ENCODE results near the gene CSNK1G1. TPM values are rescaled to one million over a fixed set of nuclear protein-coding genes. Genes with fewer than 3 reads are reported as not detected.

The CSNK1G1 gene
- total RNA-seq, 1 experiment from 2014 or later: 19.6 TPM

- DNase-seq: no peak
- Histone ChIP-seq H2AFZ (no peak overlapping the region), H4K20me1 (ENCODE audit: insufficient read depth) (no peaks in the 10 kb centered on the region), H3K36me3 (ENCODE audit: low read depth) (no peaks in the 10 kb centered on the region), H3K9me3 (ENCODE audit: insufficient read depth, low read depth) (no peaks in the 10 kb centered on the region), H3K4me3 (no peak overlapping the region), H3K9me2 (ENCODE audit: insufficient read depth) (no peaks in the 10 kb centered on the region), H3K27me3 (ENCODE audit: insufficient read depth, low read depth) (no peaks in the 10 kb centered on the region), H3K4me1 (replicated peaks; ENCODE audit: insufficient read depth) (no peaks in the 10 kb centered on the region; the same call in 1 of the 2 replicates), H3K4me2 (no peak overlapping the region), H3K79me2 (ENCODE audit: low read depth) (no peaks in the 10 kb centered on the region; the same call in 1 of the 2 replicates), H3F3A (ENCODE audit: insufficient read depth, low read depth) (no peaks in the 10 kb centered on the region), H3K27ac (no peak overlapping the region)
- no peak for TF ChIP-seq CTCF (conservative IDR thresholded peaks at IDR 0.05)
- TF ChIP-seq EZH2 (IDR thresholded peaks at IDR 0.05; ENCODE audit: low read depth): no peak
- no TSS peak for BruUV-seq (replicated peaks)
- POLR2A ChIA-PET (ENCODE audit: unreplicated experiment): no interaction called here
- intact Hi-C loops (cut with micrococcal nuclease; ENCODE audit: unreplicated experiment): no loop called here
- CTCF ChIA-PET: no interaction called here
Measured at GRCh38 chr15:64225804-64226203, 130.2 kb downstream of the CSNK1G1 start.

GRCh38 chr15:64224511-64224910 lies 131.5 kb downstream of the CSNK1G1 start:
- Histone ChIP-seq H3F3A (ENCODE audit: insufficient read depth, low read depth) (no peaks in the 10 kb centered on the region), H3K9me2 (ENCODE audit: insufficient read depth) (no peaks in the 10 kb centered on the region), H3K4me3 (no peak overlapping the region), H4K20me1 (ENCODE audit: insufficient read depth) (no peaks in the 10 kb centered on the region), H3K27ac (no peak overlapping the region), H3K27me3 (ENCODE audit: insufficient read depth, low read depth) (no peaks in the 10 kb centered on the region), H3K79me2 (ENCODE audit: low read depth) (no peaks in the 10 kb centered on the region; the same call in 1 of the 2 replicates), H3K9me3 (ENCODE audit: insufficient read depth, low read depth) (no peaks in the 10 kb centered on the region), H3K4me2 (no peak overlapping the region), H2AFZ (no peak overlapping the region), H3K36me3 (ENCODE audit: low read depth) (no peaks in the 10 kb centered on the region), H3K4me1 (replicated peaks; ENCODE audit: insufficient read depth) (no peaks in the 10 kb centered on the region; the same call in 1 of the 2 replicates)
- intact Hi-C loops (cut with micrococcal nuclease; ENCODE audit: unreplicated experiment): no loop called here
- ChIA-PET POLR2A (ENCODE audit: unreplicated experiment) (no interaction called here), CTCF (no interaction called here)
- DNase-seq: no peak
- TF ChIP-seq CTCF (conservative IDR thresholded peaks at IDR 0.05) (no peak), EZH2 (IDR thresholded peaks at IDR 0.05; ENCODE audit: low read depth) (no peak)
- BruUV-seq (replicated peaks): no TSS peak

GRCh38 chr15:64223882-64224281 lies 132.1 kb downstream of the CSNK1G1 start:
- H4K20me1 ChIP-seq (ENCODE audit: insufficient read depth): no peaks in the 10 kb centered on the region
- no peaks in the 10 kb centered on the region for H3K79me2 ChIP-seq (ENCODE audit: low read depth)
- H3K4me3 ChIP-seq: no peak overlapping the region
- no TSS peak for BruUV-seq (replicated peaks)
- ChIA-PET POLR2A (ENCODE audit: unreplicated experiment) (no interaction called here), CTCF (no interaction called here)
- DNase-seq: no peak
- no peaks in the 10 kb centered on the region for H3F3A ChIP-seq (ENCODE audit: insufficient read depth, low read depth)
- no peak overlapping the region for H3K27ac ChIP-seq
- H2AFZ ChIP-seq: no peak overlapping the region
- no peaks in the 10 kb centered on the region for H3K36me3 ChIP-seq (ENCODE audit: low read depth)
- intact Hi-C loops (cut with micrococcal nuclease; ENCODE audit: unreplicated experiment): no loop called here
- H3K4me1 ChIP-seq (replicated peaks; ENCODE audit: insufficient read depth): no peaks in the 10 kb centered on the region; the same call in 1 of the 2 replicates
- no peaks in the 10 kb centered on the region for H3K9me2 ChIP-seq (ENCODE audit: insufficient read depth)
- H3K4me2 ChIP-seq: no peak overlapping the region
- TF ChIP-seq EZH2 (IDR thresholded peaks at IDR 0.05; ENCODE audit: low read depth): no peak
- no peak for TF ChIP-seq CTCF (conservative IDR thresholded peaks at IDR 0.05)
- H3K9me3 ChIP-seq (ENCODE audit: insufficient read depth, low read depth): no peaks in the 10 kb centered on the region
- H3K27me3 ChIP-seq (ENCODE audit: insufficient read depth, low read depth): no peaks in the 10 kb centered on the region
